HUES64 (cell line): ENCODE results near the gene SLC17A3.
A peak's percentile ranks its signal among the peaks of the same experiment; 100 is the strongest.

Source experiments
- H3K27ac ChIP-seq: 2 replicates; pipeline ENCODE4 v1.7.0; 2013; ENCODE audit warnings: low read depth, low read length, inconsistent platforms
- H3K27me3 ChIP-seq: 2 replicates; pipeline ENCODE4 v1.6.1; 2013; ENCODE audit warnings: mild to moderate bottlenecking, low read length; ENCODE audit not compliant: insufficient read depth
- H3K36me3 ChIP-seq: 2 replicates; pipeline ENCODE4 v1.6.1; 2013; ENCODE audit warnings: mild to moderate bottlenecking, low read length; ENCODE audit not compliant: insufficient read depth
- H3K4me1 ChIP-seq: 2 replicates; pipeline ENCODE4 v1.6.1; 2013; ENCODE audit warnings: mild to moderate bottlenecking, low read length, moderate library complexity; ENCODE audit not compliant: insufficient read depth
- H3K4me3 ChIP-seq: 2 replicates; pipeline ENCODE4 v1.5.1; 2013; ENCODE audit warnings: mild to moderate bottlenecking, low read length, moderate library complexity
- H3K9ac ChIP-seq: 2 replicates; pipeline ENCODE4 v1.6.1; 2013; ENCODE audit warnings: mild to moderate bottlenecking, low read depth, low read length
- H3K9me3 ChIP-seq: 2 replicates; pipeline ENCODE4 v1.6.1; 2013; ENCODE audit warnings: low read depth, low read length; ENCODE audit not compliant: insufficient read depth
- WGBS: fragments of 150-250, 120-280 bp; methylation state at CpG from one replicate; pipeline ENCODE4 v1.1.7; 2013; ENCODE audit warnings: missing lambda C conversion rate; 5-methylcytosine and 5-hydroxymethylcytosine counted together

SLC17A3 gene

GRCh38 chr6:25889877-25890853 is 16.1 kb upstream of the SLC17A3 start:
- no peak overlapping the region for H3K27ac ChIP-seq
- WGBS, result 80% methylated on average over 5 of the region's 5 CpGs

GRCh38 chr6:25888626-25889025 is 14.6 kb upstream of the SLC17A3 start:
- Histone ChIP-seq H3K9ac (no peak overlapping the region), H3K4me1 (no peaks in the 10 kb centered on the region), H3K9me3 (no peaks in the 10 kb centered on the region), H3K27me3 (no peaks in the 10 kb centered on the region), H3K36me3 (no peaks in the 10 kb centered on the region), H3K4me3 (no peak overlapping the region), H3K27ac (no peak overlapping the region)
- WGBS, result no CpG with 5 or more reads among the region's 2 CpGs

More at GRCh38 chr6:25889877-25890853, 16.1 kb upstream of the SLC17A3 start:
- Histone ChIP-seq H3K9me3 (no peaks in the 10 kb centered on the region), H3K27me3 (no peaks in the 10 kb centered on the region), H3K9ac (no peak overlapping the region), H3K4me1 (no peaks in the 10 kb centered on the region), H3K4me3 (no peak overlapping the region), H3K36me3 (no peaks in the 10 kb centered on the region)

GRCh38 chr6:25886066-25886465 is 12.0 kb upstream of the SLC17A3 start:
- Histone ChIP-seq H3K36me3 (no peaks in the 10 kb centered on the region), H3K9me3 (no peaks in the 10 kb centered on the region), H3K9ac (no peak overlapping the region), H3K4me1 (no peaks in the 10 kb centered on the region), H3K4me3 (no peak overlapping the region), H3K27me3 (no peaks in the 10 kb centered on the region), H3K27ac (no peak overlapping the region)
- WGBS, result 94% methylated on average over 2 of the region's 2 CpGs

- Histone ChIP-seq H3K9me3 (no peaks in the 10 kb centered on the region), H3K36me3 (no peaks in the 10 kb centered on the region), H3K27ac (no peak overlapping the region), H3K27me3 (no peaks in the 10 kb centered on the region), H3K9ac (no peak overlapping the region), H3K4me3 (no peak overlapping the region), H3K4me1 (no peaks in the 10 kb centered on the region)
- 87% methylated on average over 2 of the region's 2 CpGs for WGBS
Observed at GRCh38 chr6:25883991-25884390, 9.9 kb upstream of the SLC17A3 start.

GRCh38 chr6:25883536-25883935 is 9.5 kb upstream of the SLC17A3 start:
- H3K36me3 ChIP-seq, result no peaks in the 10 kb centered on the region
- H3K4me1 ChIP-seq, result no peaks in the 10 kb centered on the region
- H3K9me3 ChIP-seq, result no peaks in the 10 kb centered on the region
- 89% methylated on average over 1 of the region's 1 CpG for WGBS
- no peak overlapping the region for H3K4me3 ChIP-seq
- H3K27me3 ChIP-seq, result no peaks in the 10 kb centered on the region
- no peak overlapping the region for H3K27ac ChIP-seq
- H3K9ac ChIP-seq, result no peak overlapping the region

- 93% methylated on average over 28 of the region's 28 CpGs for WGBS
- H3K4me3 ChIP-seq, result peak overlapping the region; percentile 28
- H3K4me1 ChIP-seq, result no peaks in the 10 kb centered on the region
- H3K9ac ChIP-seq, result no peak overlapping the region
- no peaks in the 10 kb centered on the region for H3K36me3 ChIP-seq
- H3K27me3 ChIP-seq, result no peaks in the 10 kb centered on the region
- no peaks in the 10 kb centered on the region for H3K9me3 ChIP-seq
- no peak overlapping the region for H3K27ac ChIP-seq
Observed at GRCh38 chr6:25882051-25882496, 8.0 kb upstream of the SLC17A3 start.

GRCh38 chr6:25880601-25881000 is 6.6 kb upstream of the SLC17A3 start:
- no peak overlapping the region for H3K4me3 ChIP-seq
- WGBS, result 96% methylated on average over 3 of the region's 4 CpGs
- H3K9ac ChIP-seq, result no peak overlapping the region
- H3K4me1 ChIP-seq, result no peaks in the 10 kb centered on the region
- no peaks in the 10 kb centered on the region for H3K36me3 ChIP-seq
- no peaks in the 10 kb centered on the region for H3K27me3 ChIP-seq
- H3K9me3 ChIP-seq, result no peaks in the 10 kb centered on the region
- H3K27ac ChIP-seq, result no peak overlapping the region

- no peak overlapping the region for H3K9ac ChIP-seq
- no peaks in the 10 kb centered on the region for H3K27me3 ChIP-seq
- no peaks in the 10 kb centered on the region for H3K4me1 ChIP-seq
- H3K27ac ChIP-seq, result no peak overlapping the region
- H3K9me3 ChIP-seq, result no peaks in the 10 kb centered on the region
- H3K36me3 ChIP-seq, result no peaks in the 10 kb centered on the region
- 97% methylated on average over 1 of the region's 2 CpGs for WGBS
- H3K4me3 ChIP-seq, result no peak overlapping the region
Observed at GRCh38 chr6:25878721-25879322, 4.8 kb upstream of the SLC17A3 start.

DNA sequence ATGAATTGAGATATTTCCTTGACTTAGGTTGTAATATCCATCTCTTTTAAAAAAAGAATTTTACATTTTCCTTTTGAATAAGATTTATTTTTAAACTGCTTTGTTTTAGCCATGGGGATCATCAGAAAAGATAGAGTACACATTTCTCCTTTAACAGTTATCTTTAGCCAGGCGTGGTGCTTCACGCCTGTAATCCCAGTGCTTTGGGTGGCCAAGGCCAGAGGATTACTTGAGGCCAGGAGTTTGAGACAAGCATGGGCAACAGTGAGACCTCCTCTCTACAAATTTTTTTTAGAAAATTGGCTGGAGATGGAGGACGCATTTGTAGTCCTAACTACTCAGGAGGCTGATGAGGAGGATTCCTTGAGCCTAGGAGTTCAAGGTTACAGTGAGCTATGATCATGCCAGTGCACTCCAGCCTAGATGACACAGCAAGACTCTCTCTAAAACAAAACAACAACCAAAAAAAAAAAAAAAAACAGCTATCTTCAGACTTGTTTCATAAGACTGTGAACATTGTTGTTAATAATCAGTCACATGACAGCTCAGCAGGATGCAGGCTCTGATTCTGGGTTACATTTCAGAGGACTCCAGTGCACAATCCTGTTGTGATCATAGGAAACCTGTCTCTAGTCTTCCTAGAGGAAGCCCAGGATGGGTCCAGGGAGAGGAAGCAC is 2.0 kb upstream of the SLC17A3 start:
- no peaks in the 10 kb centered on the region for H3K9me3 ChIP-seq
- no peaks in the 10 kb centered on the region for H3K36me3 ChIP-seq
- no peaks in the 10 kb centered on the region for H3K27me3 ChIP-seq
- H3K27ac ChIP-seq, result no peak overlapping the region
- no peak overlapping the region for H3K4me3 ChIP-seq
- 92% methylated on average over 3 of the region's 3 CpGs for WGBS
- H3K4me1 ChIP-seq, result no peaks in the 10 kb centered on the region
- H3K9ac ChIP-seq, result no peak overlapping the region

GRCh38 chr6:25875563-25875905 is 1.5 kb upstream of the SLC17A3 start:
- no peaks in the 10 kb centered on the region for H3K36me3 ChIP-seq
- H3K9ac ChIP-seq, result no peak overlapping the region
- no peak overlapping the region for H3K4me3 ChIP-seq
- WGBS, result 88% methylated on average over 3 of the region's 3 CpGs
- H3K4me1 ChIP-seq, result no peaks in the 10 kb centered on the region
- H3K27ac ChIP-seq, result no peak overlapping the region
- H3K27me3 ChIP-seq, result no peaks in the 10 kb centered on the region
- H3K9me3 ChIP-seq, result no peaks in the 10 kb centered on the region
